Upper lobe of left lung (tissue), 4 donors: ENCODE data around the gene KCNJ10.

Experiments used
- CTCF ChIP-seq, 6 experiments: fragments of 450-650 bp in 4 of 6; fragments of 200-600 bp in 2 of 6; sonication (generic) in 2 of 6; IDR thresholded peaks; one replicate each; pipeline ENCODE4 v1.5.1; 2016 to 2019; ENCODE audit warnings: antibody characterized with exemption in 6 of 6
- EP300 ChIP-seq, 4 donors: sonication (generic); formaldehyde crosslinking; IDR thresholded peaks; one replicate each; pipeline ENCODE4 v1.5.1; 2017; ENCODE audit warnings: antibody characterized with exemption in 4 of 4, control low read depth in 2 of 4
- POLR2A ChIP-seq, 4 donors: fragments of 450-650 bp; IDR thresholded peaks; one replicate each; pipeline ENCODE4 v1.5.1; 2016 to 2017; ENCODE audit warnings: antibody characterized with exemption in 4 of 4, mild to moderate bottlenecking in 2 of 4
- POLR2AphosphoS5 ChIP-seq, 2 donors: sonication (generic); formaldehyde crosslinking; IDR thresholded peaks; one replicate each; pipeline ENCODE4 v1.5.1; 2017; ENCODE audit warnings: antibody characterized with exemption in 2 of 2

GRCh38 chr1:160094291-160094625, 24.3 kb upstream of the KCNJ10 start:
- TF ChIP-seq CTCF (IDR thresholded peaks at IDR 0.05) (no peak), POLR2AphosphoS5 (IDR thresholded peaks at IDR 0.05) (no peak), POLR2A (IDR thresholded peaks at IDR 0.05) (no peak), EP300 (IDR thresholded peaks at IDR 0.05) (no peak)
